Upper lobe of left lung (tissue), 6 donors: ENCODE results near the gene KCNG4. TPM values are rescaled to one million over a fixed set of nuclear protein-coding genes. Genes with fewer than 3 reads are reported as not detected.
A peak's percentile ranks its signal among the peaks of the same experiment; 100 is the strongest.

Experiments
- ATAC-seq, 2 donors: fragments of 200-7000 bp; cut with Tn5 transposase; one replicate each; pipeline ENCODE4 v1.9.1; 2022; ENCODE audit warnings: mild to moderate bottlenecking in 2 of 2, moderate library complexity in 2 of 2; ENCODE audit not compliant: low FRiP score in 2 of 2
- DNase-seq, 2 donors: peaks; one replicate each; pipeline ENCODE4 v3.0.0-alpha.2; 2019 to 2020
- H3K27ac ChIP-seq, 4 donors: fragments of 200-600 bp; sonication (generic); one replicate each; pipeline ENCODE4 v1.5.1; 2016 to 2019
- H3K27me3 ChIP-seq, 4 donors: fragments of 200-600 bp; sonication (generic); one replicate each; pipeline ENCODE4 v1.5.1; 2017 to 2019
- H3K36me3 ChIP-seq, 4 donors: fragments of 200-600 bp; sonication (generic); one replicate each; pipeline ENCODE4 v1.5.1; 2016 to 2019
- H3K4me1 ChIP-seq, 4 donors: fragments of 200-600 bp; sonication (generic); one replicate each; pipeline ENCODE4 v1.5.1; 2018 to 2019
- H3K4me3 ChIP-seq, 4 donors: fragments of 200-600 bp; sonication (generic); one replicate each; pipeline ENCODE4 v1.5.1; 2017 to 2019; ENCODE audit warnings: mild to moderate bottlenecking in 2 of 4, moderate library complexity in 1 of 4
- H3K9me3 ChIP-seq, 4 donors: fragments of 200-600 bp; sonication (generic); one replicate each; pipeline ENCODE4 v1.5.1; 2018 to 2019
- EP300 ChIP-seq, 4 donors: sonication (generic); formaldehyde crosslinking; IDR thresholded peaks; one replicate each; pipeline ENCODE4 v1.5.1; 2017; ENCODE audit warnings: antibody characterized with exemption in 4 of 4, control low read depth in 2 of 4
- POLR2A ChIP-seq, 4 donors: fragments of 450-650 bp; IDR thresholded peaks; one replicate each; pipeline ENCODE4 v1.5.1; 2016 to 2017; ENCODE audit warnings: antibody characterized with exemption in 4 of 4, mild to moderate bottlenecking in 2 of 4
- POLR2AphosphoS5 ChIP-seq, 2 donors: sonication (generic); formaldehyde crosslinking; IDR thresholded peaks; one replicate each; pipeline ENCODE4 v1.5.1; 2017; ENCODE audit warnings: antibody characterized with exemption in 2 of 2
- WGBS, 2 donors: methylation state at CpG; one replicate each; pipeline ENCODE4 v1.1.5; 2017 to 2018; 5-methylcytosine and 5-hydroxymethylcytosine counted together
- total RNA-seq, 6 donors: library from RNA; depleted of rRNA in 4 of 6; stranded (reverse); fragments of >200 nt in 4 of 6; gene quantifications; one replicate each; pipeline versions ENCODE4 v1.1.0 to v1.2.1, GENCODE V29; 2016 to 2021
- TF ChIP-seq, protein P1 (sequence below), 6 experiments: fragments of 450-650 bp in 4 of 6; fragments of 200-600 bp in 2 of 6; sonication (generic) in 2 of 6; IDR thresholded peaks; one replicate each; pipeline ENCODE4 v1.5.1; 2016 to 2019; ENCODE audit warnings: antibody characterized with exemption in 6 of 6
- donor health status: DM: no; HTN: no; CAD: no; lungs with moderate emphysema.
- donor health status: DM: no; HTN: yes; CAD: no; lungs with severe emphysema.

KCNG4 gene
- total RNA-seq, 6 donors from 2014 or later, result not detected

- no peaks in the 10 kb centered on the region for H3K4me1 ChIP-seq
- H3K4me3 ChIP-seq, result no peak overlapping the region
- H3K9me3 ChIP-seq, result no peaks in the 10 kb centered on the region
- TF ChIP-seq EP300 (IDR thresholded peaks at IDR 0.05) (no peak), POLR2AphosphoS5 (IDR thresholded peaks at IDR 0.05) (no peak), POLR2A (IDR thresholded peaks at IDR 0.05) (no peak)
- TF ChIP-seq, protein P1, sequence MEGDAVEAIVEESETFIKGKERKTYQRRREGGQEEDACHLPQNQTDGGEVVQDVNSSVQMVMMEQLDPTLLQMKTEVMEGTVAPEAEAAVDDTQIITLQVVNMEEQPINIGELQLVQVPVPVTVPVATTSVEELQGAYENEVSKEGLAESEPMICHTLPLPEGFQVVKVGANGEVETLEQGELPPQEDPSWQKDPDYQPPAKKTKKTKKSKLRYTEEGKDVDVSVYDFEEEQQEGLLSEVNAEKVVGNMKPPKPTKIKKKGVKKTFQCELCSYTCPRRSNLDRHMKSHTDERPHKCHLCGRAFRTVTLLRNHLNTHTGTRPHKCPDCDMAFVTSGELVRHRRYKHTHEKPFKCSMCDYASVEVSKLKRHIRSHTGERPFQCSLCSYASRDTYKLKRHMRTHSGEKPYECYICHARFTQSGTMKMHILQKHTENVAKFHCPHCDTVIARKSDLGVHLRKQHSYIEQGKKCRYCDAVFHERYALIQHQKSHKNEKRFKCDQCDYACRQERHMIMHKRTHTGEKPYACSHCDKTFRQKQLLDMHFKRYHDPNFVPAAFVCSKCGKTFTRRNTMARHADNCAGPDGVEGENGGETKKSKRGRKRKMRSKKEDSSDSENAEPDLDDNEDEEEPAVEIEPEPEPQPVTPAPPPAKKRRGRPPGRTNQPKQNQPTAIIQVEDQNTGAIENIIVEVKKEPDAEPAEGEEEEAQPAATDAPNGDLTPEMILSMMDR (IDR thresholded peaks at IDR 0.05), result no peak
- 82 to 91% methylated on average over 4 of the region's 4 CpGs for WGBS, 2 donors
- H3K27me3 ChIP-seq, result no peaks in the 10 kb centered on the region
- DNase-seq (peak in 1 of 2 donors; percentile 42), ATAC-seq (no peak)
- no peaks in the 10 kb centered on the region for H3K36me3 ChIP-seq
- no peak overlapping the region for H3K27ac ChIP-seq
Measured at GRCh38 chr16:84262031-84262430, 22.2 kb upstream of the KCNG4 start.

DNA sequence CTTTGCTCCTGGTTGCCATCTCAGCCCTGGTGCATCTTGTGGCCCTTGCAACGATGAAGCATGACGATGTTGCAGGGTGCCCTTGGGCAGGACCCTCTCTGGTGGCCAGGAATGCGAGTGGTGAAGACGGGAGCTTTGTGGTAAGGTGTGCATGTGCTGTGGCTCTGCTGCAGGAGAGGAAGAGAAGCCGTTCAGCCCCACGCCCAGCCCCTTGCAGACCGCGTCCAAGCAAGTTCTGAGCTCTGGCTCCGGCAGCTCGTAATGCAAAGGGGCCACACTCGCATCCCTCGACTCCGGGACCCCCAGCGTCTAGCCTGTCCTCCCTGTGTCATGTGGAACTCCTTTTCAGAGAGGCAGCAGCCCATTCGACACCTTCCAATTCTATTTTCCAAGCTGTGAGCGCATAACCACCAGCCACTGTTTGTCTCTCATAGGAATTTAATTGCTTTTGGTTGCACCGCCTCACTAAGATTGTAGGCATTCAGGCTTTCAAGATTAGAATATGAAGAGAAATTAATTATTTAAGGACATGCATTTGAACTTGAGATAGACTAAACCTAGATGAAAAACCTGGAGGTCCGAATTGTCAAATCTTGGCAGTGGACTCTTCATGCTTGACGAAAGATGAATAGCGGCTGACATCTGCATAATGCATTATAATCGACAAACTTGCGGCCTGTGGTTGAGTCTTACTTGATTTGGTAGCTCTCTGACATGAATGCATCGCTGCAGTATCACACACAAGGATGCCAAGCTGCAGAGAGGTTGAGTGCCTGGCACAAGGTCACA, 21.1 kb upstream of the KCNG4 start:
- ATAC-seq, result no peak
- Histone ChIP-seq H3K4me1 (no peaks in the 10 kb centered on the region), H3K36me3 (no peaks in the 10 kb centered on the region), H3K4me3 (no peak overlapping the region), H3K27me3 (no peaks in the 10 kb centered on the region), H3K9me3 (no peaks in the 10 kb centered on the region), H3K27ac (no peak overlapping the region)
- DNase-seq, result peak in 1 of 2 donors; percentile 37
- WGBS, 2 donors, result 86 to 88% methylated on average over 23 of the region's 23 CpGs
- TF ChIP-seq POLR2AphosphoS5 (IDR thresholded peaks at IDR 0.05), result no peak
- no peak for TF ChIP-seq POLR2A (IDR thresholded peaks at IDR 0.05)
- TF ChIP-seq, protein P1 (IDR thresholded peaks at IDR 0.05), result no peak
- TF ChIP-seq EP300 (IDR thresholded peaks at IDR 0.05), result no peak

GRCh38 chr16:84259691-84260090, 19.9 kb upstream of the KCNG4 start:
- Histone ChIP-seq H3K36me3 (no peaks in the 10 kb centered on the region), H3K27ac (no peak overlapping the region), H3K9me3 (peaks cover 0 to 9% (median 5%) of the 10 kb centered on the region in 4 donors), H3K27me3 (no peaks in the 10 kb centered on the region), H3K4me3 (no peak overlapping the region), H3K4me1 (no peaks in the 10 kb centered on the region)
- TF ChIP-seq, protein P1 (IDR thresholded peaks at IDR 0.05), result no peak
- no peak for TF ChIP-seq EP300 (IDR thresholded peaks at IDR 0.05)
- TF ChIP-seq POLR2A (IDR thresholded peaks at IDR 0.05), result no peak
- TF ChIP-seq POLR2AphosphoS5 (IDR thresholded peaks at IDR 0.05), result no peak
- WGBS, 2 donors, result 90 to 93% methylated on average over 3 of the region's 3 CpGs
- DNase-seq, result no peak
- no peak for ATAC-seq

DNA sequence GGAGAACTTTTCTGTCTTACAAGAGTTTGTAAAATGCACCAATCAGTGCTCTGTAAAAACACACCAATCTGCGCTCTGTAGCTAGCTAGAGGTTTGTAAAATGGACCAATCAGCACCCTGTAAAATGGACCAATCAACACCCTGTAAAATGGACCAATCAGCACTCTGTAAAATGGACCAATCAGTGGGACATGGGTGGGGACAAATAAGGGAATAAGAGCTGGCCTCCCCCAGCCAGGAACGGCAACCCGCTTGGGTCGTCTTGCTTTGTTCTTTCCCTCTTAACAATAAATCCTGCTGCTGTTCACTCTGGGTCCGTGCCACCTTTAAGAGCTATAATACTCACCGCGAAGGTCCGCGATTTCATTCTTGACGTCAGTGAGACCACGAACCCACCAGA, 18.5 kb upstream of the KCNG4 start:
- no peak for ATAC-seq
- 89 to 90% methylated on average over 11 of the region's 11 CpGs for WGBS, 2 donors
- H3K4me3 ChIP-seq, result no peak overlapping the region
- no peaks in the 10 kb centered on the region for H3K36me3 ChIP-seq
- DNase-seq, result no peak
- TF ChIP-seq POLR2AphosphoS5 (IDR thresholded peaks at IDR 0.05), result no peak
- no peak for TF ChIP-seq EP300 (IDR thresholded peaks at IDR 0.05)
- no peak for TF ChIP-seq POLR2A (IDR thresholded peaks at IDR 0.05)
- TF ChIP-seq, protein P1 (IDR thresholded peaks at IDR 0.05), result no peak
- H3K27me3 ChIP-seq, result no peaks in the 10 kb centered on the region
- H3K4me1 ChIP-seq, result no peaks in the 10 kb centered on the region
- H3K27ac ChIP-seq, result no peak overlapping the region
- H3K9me3 ChIP-seq, result peaks cover 0 to 10% (median 5%) of the 10 kb centered on the region in 4 donors
